Raji (cell line): ENCODE measurements around the gene C10orf67.

ENCODE experiments used
- POLR2A ChIP-seq: IDR thresholded peaks from 2 replicates; pipeline ENCODE4 v1.6.1; 2011; ENCODE audit warnings: low read depth, low read length, control low read depth; ENCODE audit not compliant: insufficient read depth

C10orf67 gene

DNA sequence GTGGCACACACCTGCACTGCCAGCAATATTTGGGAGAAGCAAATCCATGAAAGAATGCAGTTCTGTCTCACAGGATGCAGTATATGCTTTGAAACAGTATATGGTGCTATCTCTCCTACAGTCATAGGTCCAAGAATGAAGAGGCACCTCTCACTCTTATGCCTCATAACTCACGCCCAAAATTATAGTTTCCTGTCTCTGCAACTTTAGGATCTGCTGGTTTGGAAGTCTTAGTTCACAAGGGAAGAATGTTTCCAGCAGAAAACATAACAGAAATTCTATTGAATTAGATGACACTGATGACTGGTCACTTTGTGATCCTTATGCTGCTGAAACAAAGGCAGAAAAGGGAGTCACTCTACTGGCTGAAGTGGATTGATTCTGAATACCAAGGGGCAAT lies 5.7 kb downstream of the C10orf67 start:
- TF ChIP-seq POLR2A = no peak

DNA sequence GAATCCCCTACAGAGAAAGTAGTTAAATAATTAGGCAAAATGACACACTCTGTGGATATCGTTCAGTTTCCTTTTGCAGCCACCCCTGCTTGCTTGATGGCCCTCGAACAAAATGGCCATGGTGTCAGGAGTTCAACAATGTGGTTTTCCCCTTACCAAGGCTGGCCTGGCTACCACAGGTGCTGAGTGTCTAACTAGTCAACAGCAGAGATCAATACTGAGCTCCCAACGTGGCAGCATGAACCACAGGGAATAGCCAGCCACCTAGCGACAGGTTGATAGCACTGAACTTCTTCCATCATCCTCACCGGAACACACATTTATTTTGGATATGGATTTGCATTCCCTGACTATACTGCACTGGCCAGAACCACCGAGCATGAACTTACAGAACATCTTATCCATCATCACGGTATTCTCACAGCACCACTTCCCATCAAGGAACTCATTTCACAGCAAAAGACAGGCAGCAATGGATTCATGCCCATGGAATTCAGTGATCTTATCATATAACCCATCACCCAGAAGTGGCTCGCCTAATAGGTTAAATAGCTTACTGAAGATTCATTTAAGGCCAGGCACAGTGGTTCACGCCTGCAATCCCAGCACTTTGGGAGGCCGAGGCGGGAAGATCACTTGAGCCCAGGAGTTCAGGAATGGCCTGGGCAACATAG lies 6.3 kb downstream of the C10orf67 start:
- no peak for TF ChIP-seq POLR2A

DNA sequence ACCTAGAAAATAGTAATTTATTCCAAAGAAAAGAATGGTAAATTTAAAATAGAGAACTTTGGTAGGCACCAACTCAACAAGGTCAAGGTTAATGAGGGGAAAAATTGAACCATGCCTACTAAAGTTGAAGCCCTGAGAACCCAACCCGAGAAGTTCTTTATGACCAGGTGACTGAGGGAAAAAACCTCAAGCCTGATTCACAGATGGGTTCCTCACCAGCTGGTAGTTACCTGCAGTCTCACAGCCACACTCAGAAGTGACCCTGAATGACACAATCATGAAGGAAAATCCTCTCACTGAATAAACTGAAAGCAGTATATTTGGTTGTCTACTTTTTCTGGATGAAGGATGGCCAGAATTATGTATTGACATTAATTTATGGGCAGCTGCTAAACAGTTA lies 7.0 kb downstream of the C10orf67 start:
- TF ChIP-seq POLR2A = no peak

DNA sequence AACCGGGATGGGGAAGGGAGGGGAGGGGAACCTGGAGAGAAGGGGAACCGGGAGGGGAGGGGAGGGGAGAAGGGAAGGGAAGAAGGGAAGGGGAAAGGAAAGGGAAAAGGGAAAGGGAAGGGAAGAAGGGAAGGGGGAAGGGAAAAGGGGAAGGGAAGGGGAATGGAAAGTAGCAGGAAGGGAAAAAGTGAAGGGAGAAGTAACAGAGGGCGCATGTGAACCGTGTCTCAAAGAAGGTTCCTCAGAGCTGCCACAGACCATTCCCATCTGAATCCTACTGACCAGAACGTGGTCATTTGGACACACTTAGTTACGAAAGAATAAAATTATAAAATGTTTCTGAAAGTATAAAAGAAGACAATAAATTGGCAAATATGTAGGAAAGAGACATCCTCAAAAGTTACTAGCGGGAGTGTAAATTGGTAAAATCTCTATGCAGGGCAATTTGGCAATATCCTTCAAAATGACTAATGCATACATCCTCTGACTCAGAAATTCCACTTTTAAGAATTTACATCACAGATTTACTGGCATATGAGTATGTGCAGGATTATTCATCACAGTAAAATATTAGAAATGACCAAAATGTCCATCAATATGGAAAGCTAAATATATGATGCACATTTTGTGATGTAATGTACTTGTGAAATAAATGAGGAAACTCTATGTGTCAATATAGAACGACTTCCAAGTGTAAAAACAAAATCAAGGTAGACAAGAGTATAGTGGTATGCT lies 12.9 kb downstream of the C10orf67 start:
- TF ChIP-seq POLR2A = no peak

DNA sequence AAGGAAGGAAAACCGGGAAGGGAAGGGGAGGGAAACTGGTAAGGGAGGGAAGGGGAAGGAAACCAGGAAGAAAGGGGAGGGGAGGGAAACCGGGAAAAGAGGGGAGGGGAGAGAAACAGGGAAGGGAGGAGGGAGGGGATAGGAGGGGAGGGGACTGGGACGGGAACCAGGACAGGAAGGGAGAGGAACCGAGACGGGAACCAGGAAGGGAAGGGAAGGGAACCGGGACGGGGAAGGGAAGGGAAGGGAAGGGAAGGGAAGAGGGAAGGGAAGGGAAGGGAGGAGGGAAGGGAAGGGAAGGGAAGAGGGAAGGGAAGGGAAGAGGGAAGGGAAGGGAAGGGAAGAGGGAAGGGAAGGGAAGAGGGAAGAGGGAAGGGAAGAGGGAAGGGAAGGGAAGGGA lies 13.6 kb downstream of the C10orf67 start:
- no peak for TF ChIP-seq POLR2A

DNA sequence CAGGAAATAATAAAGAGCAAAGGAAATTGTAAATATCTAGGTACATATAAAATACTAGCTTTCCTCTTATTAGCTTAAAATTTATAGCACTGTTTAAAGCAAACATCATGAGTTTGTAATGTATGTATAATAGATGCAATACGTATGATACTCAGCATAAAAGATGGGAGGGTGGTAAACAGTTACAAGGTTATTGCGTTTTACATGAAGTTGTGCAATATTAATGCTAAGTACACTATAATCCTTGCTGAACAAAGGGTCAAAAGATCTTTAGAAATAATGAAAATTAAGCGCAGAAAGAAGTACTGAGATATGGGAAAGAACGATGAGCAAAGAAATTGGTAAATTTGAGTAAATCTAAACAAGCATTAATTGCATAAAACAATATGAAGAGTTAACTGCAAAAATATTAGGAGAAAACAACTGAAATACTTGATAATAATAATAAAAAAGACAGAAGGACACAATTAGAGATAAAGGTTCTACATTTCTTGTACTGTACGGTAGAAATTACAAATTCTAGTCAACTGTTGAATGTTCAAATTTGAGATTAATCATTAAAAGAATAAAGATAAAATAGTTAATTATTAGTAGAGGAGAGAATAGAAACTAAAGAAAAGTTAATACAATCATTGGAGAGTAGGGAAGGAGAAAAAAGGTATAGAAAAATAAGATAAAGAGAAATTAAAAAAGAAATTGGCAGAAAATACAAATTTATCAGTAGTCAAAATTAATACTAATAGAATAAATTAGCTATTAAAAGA lies 17.9 kb downstream of the C10orf67 start:
- no peak for TF ChIP-seq POLR2A

DNA sequence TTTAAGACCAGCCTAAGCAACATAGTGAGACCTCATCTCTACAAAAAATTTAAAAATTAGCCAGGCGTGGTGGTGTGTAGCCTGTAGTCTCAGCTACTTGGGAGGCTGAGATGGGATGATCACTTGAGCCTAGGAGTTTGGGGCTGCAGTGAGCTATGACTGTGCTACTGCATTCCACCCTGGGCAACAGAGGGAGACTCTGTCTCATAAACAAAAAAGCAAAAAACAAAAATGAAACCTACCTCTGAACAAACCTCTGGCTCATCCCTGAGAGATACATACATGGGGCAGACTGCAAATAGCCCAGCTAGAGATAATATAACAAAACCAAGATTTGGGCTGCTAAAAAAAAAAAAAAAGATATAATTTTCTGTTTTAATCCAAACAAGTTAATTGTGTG lies 19.5 kb downstream of the C10orf67 start:
- no peak for TF ChIP-seq POLR2A

DNA sequence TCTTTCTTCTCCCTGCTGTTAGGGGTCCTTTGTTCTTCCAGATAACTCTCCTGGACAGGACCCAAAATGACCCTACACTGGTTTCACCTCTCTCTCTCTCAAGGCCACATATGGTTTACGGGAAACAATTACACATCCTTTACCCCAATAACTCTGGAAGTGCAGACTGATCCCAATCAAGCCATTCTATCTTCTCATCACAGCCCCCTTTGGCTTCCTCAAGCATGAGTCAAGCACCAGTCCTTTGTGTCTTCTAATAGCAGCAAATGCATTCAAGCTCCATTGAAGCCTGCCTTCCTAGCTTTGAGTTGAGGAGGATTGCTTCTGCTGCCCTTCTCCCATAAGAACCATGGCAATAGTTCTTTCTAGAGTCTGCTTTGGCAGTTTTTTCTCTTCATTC lies 20.2 kb downstream of the C10orf67 start:
- TF ChIP-seq POLR2A = no peak

DNA sequence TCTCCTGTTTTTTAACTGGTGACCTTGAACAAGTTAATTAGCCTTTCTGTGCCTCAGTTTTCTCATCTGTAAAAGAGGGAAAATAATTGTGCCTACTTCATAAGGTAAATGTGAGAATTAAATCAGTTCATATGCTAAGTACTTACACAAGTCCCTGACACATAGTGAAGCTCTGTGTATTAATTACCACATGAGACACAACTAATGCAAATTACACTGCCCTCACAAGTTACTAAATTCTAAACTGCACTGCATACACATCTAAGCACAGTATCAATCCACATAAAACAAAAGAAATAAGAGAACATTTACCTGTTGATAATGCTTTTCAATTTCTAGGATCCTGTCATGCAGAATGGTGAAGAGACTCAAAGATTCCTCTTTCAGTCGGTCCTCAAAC lies 22.5 kb downstream of the C10orf67 start:
- TF ChIP-seq POLR2A = no peak

DNA sequence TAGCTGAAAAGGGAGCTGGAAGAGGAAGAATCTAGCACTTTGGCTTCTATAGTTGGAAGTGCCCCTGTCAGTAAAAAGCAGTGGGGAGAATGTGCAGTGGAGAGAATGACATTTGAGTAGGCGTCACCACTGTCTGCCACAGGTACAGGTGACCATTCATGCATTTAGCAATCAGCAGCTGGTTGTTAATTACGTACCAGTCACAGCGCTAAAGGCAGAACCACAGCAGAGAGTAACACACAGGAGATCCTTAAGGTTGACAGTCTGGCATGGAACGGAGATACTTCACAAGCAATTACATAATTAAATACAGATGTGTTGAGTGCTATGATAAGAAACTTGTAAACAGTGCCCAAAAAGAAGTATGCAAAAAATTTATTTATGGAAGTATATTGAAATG lies 24.8 kb downstream of the C10orf67 start:
- TF ChIP-seq POLR2A = no peak

DNA sequence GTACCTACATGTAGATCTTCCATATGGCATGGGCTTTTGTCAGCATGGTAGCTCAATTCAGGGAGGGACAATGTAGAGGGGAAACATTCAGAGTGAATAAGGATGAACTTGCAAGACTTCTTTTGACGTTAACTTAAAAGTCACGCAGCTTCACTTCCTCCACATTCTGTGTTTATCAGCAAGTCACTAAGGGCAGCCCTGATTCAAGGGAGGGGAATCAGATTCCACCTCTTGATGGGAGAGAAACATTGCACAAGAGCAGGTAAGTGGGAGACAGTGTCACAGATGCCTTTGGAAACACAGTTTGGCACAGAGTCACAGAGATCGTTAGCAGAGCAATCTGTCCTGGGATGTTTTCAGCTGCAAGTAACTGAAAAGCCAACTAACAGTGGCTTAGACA lies 26.2 kb downstream of the C10orf67 start:
- no peak for TF ChIP-seq POLR2A

DNA sequence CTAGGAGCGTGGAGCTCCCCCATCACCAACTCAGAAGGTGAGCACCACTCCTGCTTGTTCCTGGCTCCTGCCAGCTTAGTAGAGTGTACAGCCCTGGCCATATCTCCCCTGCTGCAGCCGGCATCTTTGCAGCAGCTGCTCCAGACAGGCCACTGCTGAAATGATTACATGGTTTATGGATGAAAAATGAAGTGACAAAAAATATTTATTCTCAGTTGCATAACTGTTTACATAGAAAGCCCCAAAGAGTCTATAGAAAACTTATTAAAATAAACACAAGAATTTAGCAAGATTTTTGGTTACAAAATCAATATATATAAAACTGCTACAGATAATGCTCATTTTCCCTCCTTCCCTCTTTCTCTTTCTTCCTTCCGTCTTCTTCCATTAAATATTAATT lies 27.2 kb downstream of the C10orf67 start:
- TF ChIP-seq POLR2A = no peak

DNA sequence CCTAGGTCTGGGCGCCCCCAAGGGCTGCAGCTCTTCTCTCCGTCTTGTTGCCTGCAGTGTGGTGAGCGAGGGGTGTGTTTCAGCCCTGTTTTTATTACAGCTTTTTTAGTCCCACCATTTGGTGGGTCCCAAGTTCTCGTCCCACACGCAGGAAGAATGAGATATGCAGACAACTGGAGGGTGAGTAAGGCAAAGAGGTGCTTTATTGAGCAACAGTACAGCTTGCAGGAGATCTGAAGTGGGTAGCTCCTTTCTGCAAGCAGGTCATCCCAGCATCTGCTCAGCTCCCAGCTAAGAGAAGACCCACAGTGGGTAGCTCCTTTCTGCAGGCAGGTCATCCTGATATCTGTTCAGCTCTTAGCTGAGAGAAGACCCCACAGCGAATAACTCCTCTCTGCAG lies 28.2 kb downstream of the C10orf67 start:
- no peak for TF ChIP-seq POLR2A

DNA sequence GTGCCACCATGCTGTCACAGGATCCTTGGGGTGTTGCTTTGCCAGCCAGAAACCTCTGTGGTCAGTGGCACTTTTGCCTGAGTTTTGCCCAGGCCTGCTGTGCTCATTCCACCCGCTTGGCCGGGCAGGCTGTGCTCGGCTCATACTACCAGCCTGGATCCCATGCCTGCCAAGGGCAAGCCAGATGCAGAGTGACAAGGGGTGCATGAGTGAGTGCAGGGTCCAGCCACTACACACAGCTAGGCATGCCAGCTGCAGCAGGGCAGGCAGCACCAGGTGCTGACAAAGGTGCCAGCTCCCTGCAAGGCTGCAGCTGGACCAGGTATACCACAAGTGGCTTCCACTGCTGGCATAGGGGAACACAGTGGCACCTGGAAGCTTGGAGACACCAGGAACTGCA lies 28.6 kb downstream of the C10orf67 start:
- no peak for TF ChIP-seq POLR2A

DNA sequence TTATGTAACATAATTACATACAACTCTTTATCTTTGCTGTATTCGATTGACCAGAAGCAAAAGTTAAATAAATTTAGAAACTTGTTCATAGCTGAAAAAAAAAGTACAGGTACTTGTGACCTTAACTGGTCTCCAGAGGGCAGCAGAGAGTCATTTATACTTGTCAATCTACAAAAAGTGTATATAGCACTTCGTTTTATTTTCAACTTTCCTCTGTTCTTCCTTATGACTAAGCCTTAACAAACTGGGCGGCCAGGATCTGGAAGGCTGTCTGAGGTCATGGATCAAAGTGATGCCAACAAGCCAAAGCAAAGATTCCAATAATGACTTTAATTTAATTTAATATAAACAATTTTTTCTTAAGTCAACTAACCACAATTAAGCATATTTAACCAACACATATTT lies 29.8 kb downstream of the C10orf67 start:
- no peak for TF ChIP-seq POLR2A

DNA sequence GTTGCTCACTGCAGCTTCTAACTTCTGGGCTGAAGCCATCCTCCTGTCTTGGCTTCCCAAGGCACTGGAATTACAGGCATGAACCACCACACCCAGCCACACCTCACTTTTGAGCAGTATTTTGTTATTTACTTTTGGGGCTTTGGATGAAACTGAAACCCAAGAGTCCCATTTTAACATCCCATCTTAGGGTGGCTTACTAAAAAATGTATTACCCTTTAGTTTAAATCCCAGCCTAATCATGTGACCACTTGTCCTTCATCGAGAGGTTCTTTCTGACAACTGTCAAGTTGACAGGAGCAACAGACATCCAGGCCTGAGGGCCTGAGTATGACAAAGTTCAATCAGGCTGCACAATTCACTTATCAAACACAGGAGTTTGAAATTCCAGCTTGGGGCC lies 33.6 kb downstream of the C10orf67 start:
- no peak for TF ChIP-seq POLR2A
